ENCODE data around the gene ASB11.
A peak's percentile ranks its signal among the peaks of the same experiment; 100 is the strongest.

The ASB11 gene, protein sequence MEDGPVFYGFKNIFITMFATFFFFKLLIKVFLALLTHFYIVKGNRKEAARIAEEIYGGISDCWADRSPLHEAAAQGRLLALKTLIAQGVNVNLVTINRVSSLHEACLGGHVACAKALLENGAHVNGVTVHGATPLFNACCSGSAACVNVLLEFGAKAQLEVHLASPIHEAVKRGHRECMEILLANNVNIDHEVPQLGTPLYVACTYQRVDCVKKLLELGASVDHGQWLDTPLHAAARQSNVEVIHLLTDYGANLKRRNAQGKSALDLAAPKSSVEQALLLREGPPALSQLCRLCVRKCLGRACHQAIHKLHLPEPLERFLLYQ

GRCh38 chrX:15315509-15315908 lies at the start of gene ASB11:
Gene ASB11, minus strand, starts transcription at chrX:15315640. Its CDS starts 35 bp downstream, at chrX:15315605.
- H3K4me3 ChIP-seq (ENCODE audit: low read depth, low read length) = no peak within 1 kb of the TSS

- no peak overlapping the region for H3K4me3 ChIP-seq (ENCODE audit: low read depth, low read length)
Measured at GRCh38 chrX:15359701-15360100, 44.3 kb upstream of the ASB11 start.

- no peak overlapping the region for H3K4me3 ChIP-seq (ENCODE audit: low read depth, low read length)
Measured at GRCh38 chrX:15358533-15358932, 43.1 kb upstream of the ASB11 start.

DNA sequence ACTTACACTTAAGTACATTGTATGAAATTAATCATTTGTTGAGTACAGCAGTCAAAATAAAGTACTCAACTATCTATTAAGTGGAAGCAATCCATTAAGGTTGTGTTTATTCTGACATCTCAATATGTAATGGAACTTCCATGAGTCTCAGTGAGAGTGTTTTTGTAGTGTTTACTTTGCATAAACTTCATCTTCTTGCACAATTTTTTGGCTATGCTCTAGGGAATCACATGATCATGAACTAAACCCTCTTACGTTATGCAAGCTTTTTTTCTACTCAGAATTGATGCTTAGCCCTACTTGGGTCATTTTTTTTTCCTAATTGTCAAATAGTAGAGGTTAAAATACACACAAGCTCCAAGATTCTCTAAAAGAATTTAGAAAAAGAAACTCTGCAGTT lies 41.0 kb upstream of the ASB11 start:
- H3K4me3 ChIP-seq (ENCODE audit: low read depth, low read length) = no peak overlapping the region

GRCh38 chrX:15350329-15350996 lies 35.0 kb upstream of the ASB11 start:
- no peak overlapping the region for H3K4me3 ChIP-seq (ENCODE audit: low read depth, low read length)

DNA sequence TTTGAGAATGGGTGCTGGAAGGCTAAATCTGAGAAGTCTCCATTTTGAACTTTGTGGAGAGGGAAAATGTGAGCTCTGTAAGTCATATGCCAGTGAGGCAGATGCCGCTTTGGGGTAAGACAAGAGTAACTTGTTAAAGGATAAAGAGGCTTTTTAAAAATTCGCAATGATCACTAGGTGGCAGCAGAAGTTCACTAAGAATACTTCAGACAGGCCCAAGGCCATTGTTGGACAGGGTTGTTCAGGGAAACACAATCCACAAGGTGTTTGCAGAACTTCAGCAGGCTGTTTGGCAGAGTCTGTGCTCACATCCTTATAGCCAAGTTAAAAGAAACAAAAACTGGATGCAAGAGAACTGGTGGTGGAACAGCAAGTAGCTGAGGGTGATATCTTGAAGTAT lies 33.6 kb upstream of the ASB11 start:
- no peak overlapping the region for H3K4me3 ChIP-seq (ENCODE audit: low read depth, low read length)

- H3K4me3 ChIP-seq (ENCODE audit: low read depth, low read length) = no peak overlapping the region
Measured at GRCh38 chrX:15345976-15346375, 30.5 kb upstream of the ASB11 start.

- no peak overlapping the region for H3K4me3 ChIP-seq (ENCODE audit: low read depth, low read length)
Measured at GRCh38 chrX:15344106-15344505, 28.7 kb upstream of the ASB11 start.

DNA sequence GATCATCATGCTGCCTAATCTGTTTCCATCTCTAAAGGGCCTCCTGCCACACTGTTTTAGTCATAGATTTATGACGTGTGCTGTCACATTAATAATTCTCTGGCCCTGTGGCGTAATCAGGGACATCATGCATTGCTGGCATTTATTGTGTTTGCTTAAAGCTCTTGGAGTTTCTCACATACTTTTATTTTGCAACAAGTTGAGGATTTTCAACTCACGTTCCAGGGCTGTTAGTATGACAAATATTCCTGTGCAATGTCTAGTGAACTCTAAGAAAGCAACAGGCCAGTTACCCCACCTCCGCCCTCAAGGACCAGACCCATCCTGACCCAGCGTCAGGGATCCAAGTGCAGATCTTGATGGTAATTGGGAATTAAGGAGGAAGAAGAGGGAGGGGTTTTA lies 27.6 kb upstream of the ASB11 start:
- H3K4me3 ChIP-seq (ENCODE audit: low read depth, low read length) = no peak overlapping the region

- no peak overlapping the region for H3K4me3 ChIP-seq (ENCODE audit: low read depth, low read length)
Measured at GRCh38 chrX:15340867-15341266, 25.4 kb upstream of the ASB11 start.

- peak overlapping the region; percentile 48 for H3K4me3 ChIP-seq (ENCODE audit: low read depth, low read length)
Measured at GRCh38 chrX:15336023-15336413, 20.6 kb upstream of the ASB11 start.

DNA sequence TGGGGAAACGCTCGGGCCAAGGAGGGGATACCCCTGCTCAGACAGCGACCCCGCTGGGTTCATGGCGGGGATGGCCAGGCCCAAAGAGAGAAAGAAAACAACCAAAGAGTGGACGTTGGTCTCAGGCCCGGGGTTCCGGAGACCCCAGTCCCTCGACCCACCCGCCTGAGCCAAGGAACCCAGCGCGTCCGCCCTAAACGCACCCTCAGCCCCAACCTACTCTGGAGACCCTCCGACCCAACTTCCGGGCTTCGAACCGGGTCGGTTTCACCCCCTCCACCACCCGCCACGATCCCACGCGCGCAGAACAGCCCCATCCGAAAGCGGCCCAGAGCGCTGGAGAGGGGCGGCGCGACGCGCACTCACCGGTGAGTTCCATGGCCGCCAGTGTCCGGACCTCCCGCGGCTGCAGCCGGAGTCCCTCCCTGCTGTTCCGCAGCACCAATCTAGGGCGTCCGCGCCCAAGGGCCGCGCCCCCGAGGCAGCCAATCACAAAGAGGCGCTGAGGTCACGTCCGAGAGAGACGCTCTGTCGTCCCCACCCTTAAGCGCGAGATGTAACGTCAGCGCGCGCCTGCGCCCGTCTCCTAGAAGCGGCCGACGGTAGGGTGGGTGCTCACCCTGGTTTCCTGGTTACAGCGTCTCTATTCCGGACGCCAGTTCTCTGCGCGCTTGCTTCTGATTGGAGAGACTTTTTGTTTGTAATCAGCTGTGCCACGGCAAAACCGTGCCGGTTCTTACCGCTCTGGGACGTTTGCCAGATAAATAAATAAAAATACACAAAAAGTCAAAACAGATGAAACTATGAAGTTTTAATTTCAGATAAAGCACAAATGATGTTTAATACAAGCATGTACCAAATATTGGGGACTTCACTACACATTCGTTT lies 19.9 kb upstream of the ASB11 start, which contains the start of gene PIGA:
Gene PIGA (minus strand): TSS at position 389 of the 888 bp plus-strand sequence. CDS start 3,593 bp downstream, outside the sequence.
- peak within 1 kb of the TSS; percentile 70 for H3K4me3 ChIP-seq (ENCODE audit: low read depth, low read length)

DNA sequence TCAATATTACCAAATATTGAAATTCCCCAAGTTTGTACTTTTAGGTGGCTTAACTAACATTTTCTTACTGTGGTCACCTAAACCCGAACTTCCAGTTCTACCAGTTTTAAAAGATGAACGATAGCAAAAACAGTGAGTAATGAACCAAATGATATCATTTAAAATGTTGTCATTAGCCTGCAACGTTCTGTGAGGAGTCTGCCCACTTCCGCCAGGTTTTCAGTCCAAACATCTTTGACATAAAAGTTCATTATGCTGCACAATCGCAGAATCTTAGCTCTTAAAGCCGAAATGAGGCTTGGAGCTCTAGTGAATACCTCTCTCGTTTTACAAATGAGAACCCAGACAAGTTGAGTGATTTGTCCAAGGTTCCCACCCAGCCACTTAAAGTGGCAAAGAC lies 19.1 kb upstream of the ASB11 start:
- H3K4me3 ChIP-seq (ENCODE audit: low read depth, low read length) = peak overlapping the region; percentile 70

DNA sequence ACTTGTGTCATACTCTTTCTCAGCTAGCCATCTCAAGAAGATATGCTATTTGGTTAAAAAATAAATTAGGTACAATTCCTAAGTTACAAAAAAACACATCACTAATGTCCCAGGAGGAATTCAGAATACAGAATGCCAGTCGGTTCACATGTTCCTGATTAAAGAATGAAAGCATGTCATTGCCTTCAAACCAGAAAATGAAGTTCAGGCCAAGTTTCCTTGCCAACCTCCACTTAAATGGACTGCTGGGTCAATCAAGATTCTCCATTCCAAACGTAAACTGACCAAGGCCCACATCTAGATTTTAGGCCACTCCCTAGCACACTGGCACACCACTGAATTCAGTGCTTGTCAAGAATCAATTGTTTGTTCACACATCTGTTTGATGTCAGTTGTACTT lies 13.4 kb upstream of the ASB11 start:
- no peak overlapping the region for H3K4me3 ChIP-seq (ENCODE audit: low read depth, low read length)

GRCh38 chrX:15328131-15328530 lies 12.7 kb upstream of the ASB11 start:
- H3K4me3 ChIP-seq (ENCODE audit: low read depth, low read length) = no peak overlapping the region

GRCh38 chrX:15322472-15322871 lies 7.0 kb upstream of the ASB11 start:
- no peak overlapping the region for H3K4me3 ChIP-seq (ENCODE audit: low read depth, low read length)

GRCh38 chrX:15322072-15322471 lies 6.6 kb upstream of the ASB11 start:
- no peak overlapping the region for H3K4me3 ChIP-seq (ENCODE audit: low read depth, low read length)

GRCh38 chrX:15321447-15321846 lies 6.0 kb upstream of the ASB11 start:
- no peak overlapping the region for H3K4me3 ChIP-seq (ENCODE audit: low read depth, low read length)

- H3K4me3 ChIP-seq (ENCODE audit: low read depth, low read length) = no peak overlapping the region
Measured at GRCh38 chrX:15320297-15320696, 4.9 kb upstream of the ASB11 start.

- no peak overlapping the region for H3K4me3 ChIP-seq (ENCODE audit: low read depth, low read length)
Measured at GRCh38 chrX:15319075-15319474, 3.6 kb upstream of the ASB11 start.

GRCh38 chrX:15314472-15314871 lies 968 bp downstream of the ASB11 start:
- H3K4me3 ChIP-seq (ENCODE audit: low read depth, low read length) = no peak overlapping the region

Data from iPS-11a (cell line).